Right renal cortex interstitium (tissue), 3 donors: ENCODE results near the gene SLC36A2. TPM values are rescaled to one million over a fixed set of nuclear protein-coding genes. Genes with fewer than 3 reads are reported as not detected.
"Not testable (repeated sequence)": the region's sequence is repeated elsewhere in the genome, so short reads cannot be mapped to it uniquely, and the experiment has no call there.

Experiments
- DNase-seq, 3 donors: peaks; one replicate each; pipeline ENCODE4 v3.0.0-alpha.2; 2013; ENCODE audit warnings: low read depth in 3 of 3, low spot score in 2 of 3
- polyA plus RNA-seq, 3 donors: library from polyadenylated mRNA; unstranded; fragments of 120-200 nt; gene quantifications; one replicate each; pipeline ENCODE4 v1.2.1, GENCODE V29; 2013; ENCODE audit not compliant: insufficient read length in 3 of 3

SLC36A2 gene
- polyA plus RNA-seq, 3 donors = 5.7 to 7.4 (median 6.2) TPM

- DNase-seq = no peak
Observed at GRCh38 chr5:151328734-151329133, 18.6 kb downstream of the SLC36A2 start.

GRCh38 chr5:151327585-151327984 lies 19.8 kb downstream of the SLC36A2 start:
- no peak for DNase-seq

- DNase-seq = no peak
Observed at GRCh38 chr5:151326266-151326665, 21.1 kb downstream of the SLC36A2 start.

- no peak for DNase-seq
Observed at GRCh38 chr5:151320481-151320880, 26.9 kb downstream of the SLC36A2 start.

- no peak for DNase-seq
Observed at GRCh38 chr5:151318850-151319732, 28.3 kb downstream of the SLC36A2 start.

GRCh38 chr5:151317871-151318270 lies 29.5 kb downstream of the SLC36A2 start:
- DNase-seq = no peak

GRCh38 chr5:151315998-151316597 lies 31.3 kb downstream of the SLC36A2 start:
- DNase-seq = peak; percentile 32 to 41 (median 40)

- no peak for DNase-seq
Observed at GRCh38 chr5:151313357-151313756, 34.0 kb downstream of the SLC36A2 start.

- DNase-seq = no peak
Observed at GRCh38 chr5:151312756-151313324, 34.5 kb downstream of the SLC36A2 start.

GRCh38 chr5:151310932-151311331 lies 36.4 kb downstream of the SLC36A2 start:
- DNase-seq = no peak

- not testable (repeated sequence) for DNase-seq
Observed at GRCh38 chr5:151309821-151310220, 37.5 kb downstream of the SLC36A2 start.

GRCh38 chr5:151309266-151309665 lies 38.1 kb downstream of the SLC36A2 start:
- not testable (repeated sequence) for DNase-seq

GRCh38 chr5:151303666-151304065 lies 43.7 kb downstream of the SLC36A2 start, which contains the start of gene SLC36A3:
SLC36A3 (minus strand) TSS chr5:151303766; CDS start chr5:151303354, 412 bp downstream.
- DNase-seq = no peak

- no peak for DNase-seq
Observed at GRCh38 chr5:151298063-151298855, 49.1 kb downstream of the SLC36A2 start.

GRCh38 chr5:151296974-151297373 lies 50.4 kb downstream of the SLC36A2 start:
- no peak for DNase-seq

- DNase-seq = no peak
Observed at GRCh38 chr5:151296478-151296830, 50.9 kb downstream of the SLC36A2 start.

- no peak for DNase-seq
Observed at GRCh38 chr5:151295791-151296477, 51.4 kb downstream of the SLC36A2 start.

GRCh38 chr5:151295138-151295537 lies 52.2 kb downstream of the SLC36A2 start:
- no peak for DNase-seq

- no peak for DNase-seq
Observed at GRCh38 chr5:151293624-151294023, 53.7 kb downstream of the SLC36A2 start.

GRCh38 chr5:151288180-151288579 lies 59.2 kb downstream of the SLC36A2 start:
- DNase-seq = no peak
